Glutamatergic neuron (in vitro differentiated cells): ENCODE data around the gene NOL11. TPM values are rescaled to one million over a fixed set of nuclear protein-coding genes. Genes with fewer than 3 reads are reported as not detected.

Source experiments
- DNase-seq: peaks from one replicate; pipeline ENCODE4 v3.0.0; 2022
- H3K27ac Mint-ChIP-seq: one replicate; pipeline ENCODE4 v1.8.0; 2020; ENCODE audit warnings: mild to moderate bottlenecking, mixed read lengths, inconsistent platforms; ENCODE audit not compliant: unreplicated experiment
- H3K27me3 Mint-ChIP-seq: one replicate; pipeline ENCODE4 v1.8.0; 2020; ENCODE audit warnings: mild to moderate bottlenecking, moderate library complexity, mixed read lengths, inconsistent platforms; ENCODE audit not compliant: unreplicated experiment
- H3K36me3 Mint-ChIP-seq: one replicate; pipeline ENCODE4 v1.8.0; 2020; ENCODE audit warnings: mild to moderate bottlenecking, mixed read lengths, inconsistent platforms; ENCODE audit not compliant: unreplicated experiment
- H3K4me1 Mint-ChIP-seq: one replicate; pipeline ENCODE4 v1.8.0; 2020; ENCODE audit warnings: mild to moderate bottlenecking, low read depth, mixed read lengths, inconsistent platforms; ENCODE audit not compliant: unreplicated experiment
- H3K4me3 Mint-ChIP-seq: one replicate; pipeline ENCODE4 v1.8.0; 2020; ENCODE audit warnings: mild to moderate bottlenecking, mixed read lengths, inconsistent platforms; ENCODE audit not compliant: unreplicated experiment
- H3K9me3 Mint-ChIP-seq: one replicate; pipeline ENCODE4 v1.8.0; 2020; ENCODE audit warnings: mild to moderate bottlenecking, moderate library complexity, mixed read lengths, inconsistent platforms; ENCODE audit not compliant: unreplicated experiment
- CTCF ChIP-seq: fragments of 200-600 bp; sonication (generic); IDR thresholded peaks from one replicate; pipeline ENCODE4 v1.5.0; 2021; ENCODE audit not compliant: partially characterized antibody, unreplicated experiment
- total RNA-seq: library from RNA; stranded (reverse); fragmentation: NEBNext Ultra II Directional; extraction: Animal tissue kit (Norgen Biotek cat#: 25700); gene quantifications from one replicate; pipeline ENCODE4 v1.2.1, GENCODE V29; 2021; ENCODE audit not compliant: unreplicated experiment

The NOL11 gene
- total RNA-seq, 1 donor from 2014 or later = 40.6 TPM

- H3K27ac Mint-ChIP-seq = no peak overlapping the region
- H3K36me3 Mint-ChIP-seq = no peaks in the 10 kb centered on the region
- H3K4me1 Mint-ChIP-seq = peaks cover 5% of the 10 kb centered on the region
- no peak for DNase-seq
- peaks cover 3% of the 10 kb centered on the region for H3K27me3 Mint-ChIP-seq
- TF ChIP-seq CTCF = no peak
- H3K9me3 Mint-ChIP-seq = no peaks in the 10 kb centered on the region
- no peak overlapping the region for H3K4me3 Mint-ChIP-seq
These were observed 35.5 kb upstream of the NOL11 start for GRCh38 chr17:67682196-67682595.

DNA sequence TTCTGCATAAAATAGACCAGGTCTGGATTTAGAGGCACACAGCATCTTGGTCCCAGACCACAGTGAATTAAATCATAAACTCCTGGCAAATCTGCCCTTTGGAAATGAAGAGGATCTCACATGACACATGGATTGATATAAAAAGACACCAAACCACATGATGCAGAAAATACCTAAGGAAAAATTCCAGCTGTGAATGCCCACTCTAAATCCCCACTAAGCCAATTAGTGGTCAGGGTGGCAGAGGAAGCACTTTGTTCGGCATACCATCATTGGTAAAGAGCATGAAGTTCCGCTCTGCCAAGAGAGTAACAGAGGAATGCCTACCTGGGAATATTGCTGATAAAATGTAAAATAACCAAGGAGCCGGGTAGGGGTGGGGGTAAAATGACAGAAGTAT, 32.4 kb upstream of the NOL11 start:
- DNase-seq = no peak
- no peaks in the 10 kb centered on the region for H3K9me3 Mint-ChIP-seq
- peaks cover 4% of the 10 kb centered on the region for H3K4me1 Mint-ChIP-seq
- no peak for TF ChIP-seq CTCF
- peaks cover 3% of the 10 kb centered on the region for H3K27me3 Mint-ChIP-seq
- no peak overlapping the region for H3K27ac Mint-ChIP-seq
- no peaks in the 10 kb centered on the region for H3K36me3 Mint-ChIP-seq
- no peak overlapping the region for H3K4me3 Mint-ChIP-seq

GRCh38 chr17:67686241-67686640, 31.5 kb upstream of the NOL11 start:
- Mint-ChIP-seq H3K4me1 (peaks cover 4% of the 10 kb centered on the region), H3K9me3 (no peaks in the 10 kb centered on the region), H3K36me3 (no peaks in the 10 kb centered on the region)

DNA sequence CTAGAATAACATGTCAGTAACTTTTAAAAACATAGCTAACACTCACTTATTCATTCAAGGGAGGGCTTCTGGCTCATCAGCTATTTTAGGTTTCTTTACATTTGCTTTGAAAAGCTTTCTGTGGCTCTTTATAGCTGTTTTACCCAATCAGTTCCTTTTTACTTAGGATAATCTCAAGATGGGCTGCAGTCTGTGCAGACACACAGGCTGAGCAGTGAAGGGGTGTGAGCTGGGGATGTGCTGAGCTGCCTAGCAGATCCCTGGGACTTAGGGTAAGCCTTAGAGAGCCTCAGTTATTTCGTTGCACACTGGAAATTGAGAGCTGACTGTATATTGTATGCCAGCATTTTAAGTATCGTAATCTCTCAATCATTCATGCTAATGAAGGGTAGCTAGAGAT, 30.2 kb upstream of the NOL11 start:
- Mint-ChIP-seq H3K27me3 (no peaks in the 10 kb centered on the region), H3K4me1 (peaks cover 1% of the 10 kb centered on the region), H3K36me3 (no peaks in the 10 kb centered on the region), H3K27ac (no peak overlapping the region), H3K9me3 (no peaks in the 10 kb centered on the region), H3K4me3 (no peak overlapping the region)
- no peak for DNase-seq
- no peak for TF ChIP-seq CTCF

More at GRCh38 chr17:67686241-67686640, 31.5 kb upstream of the NOL11 start:
- H3K4me3 Mint-ChIP-seq = no peak overlapping the region
- peaks cover 3% of the 10 kb centered on the region for H3K27me3 Mint-ChIP-seq
- TF ChIP-seq CTCF = no peak
- no peak overlapping the region for H3K27ac Mint-ChIP-seq
- no peak for DNase-seq

DNA sequence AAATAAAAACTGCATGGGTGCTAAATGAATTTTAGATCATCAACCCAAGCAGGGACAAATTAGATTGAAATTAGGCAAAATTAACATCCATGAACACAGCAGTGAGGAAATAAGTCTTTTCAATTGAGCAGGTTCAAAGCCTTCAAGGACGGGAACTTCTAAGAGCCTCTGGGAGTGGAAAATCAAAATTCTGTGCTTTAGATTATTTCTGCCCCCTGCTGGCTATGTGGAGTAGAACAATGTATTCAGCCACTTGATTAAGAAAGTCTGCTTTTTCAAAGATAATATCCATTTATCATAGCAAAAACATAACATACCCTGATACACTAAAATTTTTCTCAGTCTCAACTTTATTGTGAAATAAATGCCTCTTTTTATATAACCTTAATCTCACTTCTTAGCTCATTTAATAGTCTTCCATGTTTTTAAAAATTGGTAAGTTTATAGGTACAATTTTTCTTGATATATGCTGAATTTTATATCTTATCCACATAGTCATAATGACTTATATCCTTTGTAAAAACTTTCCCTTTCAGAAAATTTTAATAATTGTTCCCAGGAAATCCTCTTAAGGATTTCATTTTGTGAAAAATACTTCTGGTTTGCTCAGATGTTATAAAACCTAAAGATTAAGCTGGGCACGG, 28.1 kb upstream of the NOL11 start:
- peaks cover 7% of the 10 kb centered on the region for H3K36me3 Mint-ChIP-seq
- H3K4me3 Mint-ChIP-seq = no peak overlapping the region
- H3K9me3 Mint-ChIP-seq = no peaks in the 10 kb centered on the region
- H3K27ac Mint-ChIP-seq = no peak overlapping the region
- TF ChIP-seq CTCF = peak; percentile 96
- H3K27me3 Mint-ChIP-seq = no peaks in the 10 kb centered on the region
- peak; percentile 23 for DNase-seq
- peaks cover 1% of the 10 kb centered on the region for H3K4me1 Mint-ChIP-seq
